Measurements from ENCODE around the gene YWHAG. TPM values are rescaled to one million over a fixed set of nuclear protein-coding genes. Genes with fewer than 3 reads are reported as not detected.
A peak's percentile ranks its signal among the peaks of the same experiment; 100 is the strongest.

YWHAG gene
- total and polyA plus RNA-seq, 2 of the 13 experiments (the other 11 are each of a cell fraction or from before 2014, with no cell fraction given): 36.9 to 67.5 TPM

DNA sequence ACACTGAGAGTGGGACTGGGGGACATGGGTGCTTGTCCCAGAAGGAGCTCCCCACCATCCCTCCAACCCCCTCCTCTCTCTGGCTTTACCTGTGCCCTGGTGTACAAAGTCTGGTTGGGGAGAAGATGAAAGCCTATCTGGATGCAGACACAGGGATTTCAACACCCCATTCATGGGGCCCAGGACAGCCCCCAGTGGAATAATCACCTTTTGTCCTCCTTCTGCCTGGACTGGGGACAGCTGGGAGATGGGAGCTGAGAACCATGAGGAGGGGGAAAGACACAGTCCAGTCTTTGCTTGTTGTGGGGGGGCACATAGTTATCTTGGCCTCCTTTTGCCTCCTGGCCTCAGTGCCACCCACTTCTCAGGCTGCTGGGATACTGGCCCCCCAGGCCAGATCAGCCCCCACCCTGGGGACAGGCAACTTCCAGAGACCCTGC is 49.4 kb upstream of the YWHAG start:
- peak overlapping the region; percentile 81 for H3K4me2 ChIP-seq (ENCODE audit: low read depth, low read length)
- no peaks in the 10 kb centered on the region for H4K20me1 ChIP-seq (ENCODE audit: insufficient read depth, low read length)
- H3K9ac ChIP-seq (ENCODE audit: insufficient read depth, low read depth, low read length): peak overlapping the region; percentile 65
- FAIRE-seq (peak; percentile 75), ATAC-seq (peak; percentile 71), DNase-seq (ENCODE audit: low spot score) (peak; percentile 79)
- in situ Hi-C loops (cut with HindIII; ENCODE audit: extremely low pct_ligation_motif_present, low pct_unique_long_range_greater_than_20kb) (no loop called here), intact Hi-C loops (cut with micrococcal nuclease; ENCODE audit: unreplicated experiment) (no loop called here)
- peak overlapping the region; percentile 66 for H3K27ac ChIP-seq (ENCODE audit: extremely low read length, insufficient read depth, low read length)
- no peaks in the 10 kb centered on the region for H3K36me3 ChIP-seq (replicated peaks in 1 of 2; ENCODE audit: control insufficient read depth in 1 of 2, insufficient read depth in 2 of 2, low read length in 2 of 2)
- H3K27me3 ChIP-seq (ENCODE audit: control insufficient read depth in 1 of 2, insufficient read depth in 2 of 2, low read length in 2 of 2): no peaks in the 10 kb centered on the region
- BruUV-seq (replicated peaks): TSS peak; percentile 79
- POLR2A ChIA-PET: interaction anchor here (0.8 to 2.9 kb wide), 8 partner anchors 11 to 116 kb away, joined by 3 to 25 read pairs (median 7); partner anchors contain the start of gene YWHAG
- peak overlapping the region; percentile 62 to 77 (median 64) for H3K4me3 ChIP-seq (replicated peaks in 1 of 3; ENCODE audit: insufficient read depth in 1 of 3, low read depth in 2 of 3, low read length in 3 of 3)
- H2AFZ ChIP-seq (ENCODE audit: low read length): no peak overlapping the region
- CTCF ChIA-PET (ENCODE audit: low intra/inter-chr PET ratio, low total read pairs): no interaction called here
- peaks cover 6% of the 10 kb centered on the region for H3K79me2 ChIP-seq (ENCODE audit: insufficient read depth, low read length)
- no peaks in the 10 kb centered on the region for H3K9me3 ChIP-seq (ENCODE audit: low read length)
- H3K4me1 ChIP-seq (ENCODE audit: insufficient read depth, low read length): peaks cover 52% of the 10 kb centered on the region
- TF ChIP-seq ZBTB3 (CRISPR knock-in tag; IDR thresholded peaks at IDR 0.05; ENCODE audit: borderline replicate concordance, low read depth): 0 out of 2 replicates have a peak, but pooled peaks have one; percentile 2
- TF ChIP-seq GFI1 (CRISPR knock-in tag; IDR thresholded peaks at IDR 0.05; ENCODE audit: borderline replicate concordance): no peak
- TF ChIP-seq ZNF292 (CRISPR knock-in tag; IDR thresholded peaks at IDR 0.05; ENCODE audit: borderline replicate concordance, low read depth): 0 out of 2 replicates have a peak, but pooled peaks have one; percentile 31
- no peak for TF ChIP-seq LCORL (IDR thresholded peaks at IDR 0.05)
- TF ChIP-seq LCORL (CRISPR knock-in tag; IDR thresholded peaks at IDR 0.05): peak; percentile 71
- peak; percentile 28; the same call in 1 of the 2 replicates for TF ChIP-seq POLR2G (IDR thresholded peaks at IDR 0.05; ENCODE audit: low read depth, low read length)
- peak; percentile 27; the same call in 1 of the 2 replicates for TF ChIP-seq TCF7L2 (IDR thresholded peaks at IDR 0.05; ENCODE audit: low read depth, low read length)
- TF ChIP-seq, protein P1, sequence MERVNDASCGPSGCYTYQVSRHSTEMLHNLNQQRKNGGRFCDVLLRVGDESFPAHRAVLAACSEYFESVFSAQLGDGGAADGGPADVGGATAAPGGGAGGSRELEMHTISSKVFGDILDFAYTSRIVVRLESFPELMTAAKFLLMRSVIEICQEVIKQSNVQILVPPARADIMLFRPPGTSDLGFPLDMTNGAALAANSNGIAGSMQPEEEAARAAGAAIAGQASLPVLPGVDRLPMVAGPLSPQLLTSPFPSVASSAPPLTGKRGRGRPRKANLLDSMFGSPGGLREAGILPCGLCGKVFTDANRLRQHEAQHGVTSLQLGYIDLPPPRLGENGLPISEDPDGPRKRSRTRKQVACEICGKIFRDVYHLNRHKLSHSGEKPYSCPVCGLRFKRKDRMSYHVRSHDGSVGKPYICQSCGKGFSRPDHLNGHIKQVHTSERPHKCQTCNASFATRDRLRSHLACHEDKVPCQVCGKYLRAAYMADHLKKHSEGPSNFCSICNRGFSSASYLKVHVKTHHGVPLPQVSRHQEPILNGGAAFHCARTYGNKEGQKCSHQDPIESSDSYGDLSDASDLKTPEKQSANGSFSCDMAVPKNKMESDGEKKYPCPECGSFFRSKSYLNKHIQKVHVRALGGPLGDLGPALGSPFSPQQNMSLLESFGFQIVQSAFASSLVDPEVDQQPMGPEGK (CRISPR knock-in tag; IDR thresholded peaks at IDR 0.05): peak; percentile 95
- TF ChIP-seq, protein P2, sequence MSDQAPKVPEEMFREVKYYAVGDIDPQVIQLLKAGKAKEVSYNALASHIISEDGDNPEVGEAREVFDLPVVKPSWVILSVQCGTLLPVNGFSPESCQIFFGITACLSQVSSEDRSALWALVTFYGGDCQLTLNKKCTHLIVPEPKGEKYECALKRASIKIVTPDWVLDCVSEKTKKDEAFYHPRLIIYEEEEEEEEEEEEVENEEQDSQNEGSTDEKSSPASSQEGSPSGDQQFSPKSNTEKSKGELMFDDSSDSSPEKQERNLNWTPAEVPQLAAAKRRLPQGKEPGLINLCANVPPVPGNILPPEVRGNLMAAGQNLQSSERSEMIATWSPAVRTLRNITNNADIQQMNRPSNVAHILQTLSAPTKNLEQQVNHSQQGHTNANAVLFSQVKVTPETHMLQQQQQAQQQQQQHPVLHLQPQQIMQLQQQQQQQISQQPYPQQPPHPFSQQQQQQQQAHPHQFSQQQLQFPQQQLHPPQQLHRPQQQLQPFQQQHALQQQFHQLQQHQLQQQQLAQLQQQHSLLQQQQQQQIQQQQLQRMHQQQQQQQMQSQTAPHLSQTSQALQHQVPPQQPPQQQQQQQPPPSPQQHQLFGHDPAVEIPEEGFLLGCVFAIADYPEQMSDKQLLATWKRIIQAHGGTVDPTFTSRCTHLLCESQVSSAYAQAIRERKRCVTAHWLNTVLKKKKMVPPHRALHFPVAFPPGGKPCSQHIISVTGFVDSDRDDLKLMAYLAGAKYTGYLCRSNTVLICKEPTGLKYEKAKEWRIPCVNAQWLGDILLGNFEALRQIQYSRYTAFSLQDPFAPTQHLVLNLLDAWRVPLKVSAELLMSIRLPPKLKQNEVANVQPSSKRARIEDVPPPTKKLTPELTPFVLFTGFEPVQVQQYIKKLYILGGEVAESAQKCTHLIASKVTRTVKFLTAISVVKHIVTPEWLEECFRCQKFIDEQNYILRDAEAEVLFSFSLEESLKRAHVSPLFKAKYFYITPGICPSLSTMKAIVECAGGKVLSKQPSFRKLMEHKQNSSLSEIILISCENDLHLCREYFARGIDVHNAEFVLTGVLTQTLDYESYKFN (CRISPR knock-in tag; conservative IDR thresholded peaks at IDR 0.05): peak; percentile 67
- TF ChIP-seq ELF3 (CRISPR knock-in tag; IDR thresholded peaks at IDR 0.05): no peak
- peak; percentile 29; the same call in 1 of the 2 replicates for TF ChIP-seq RXRB (CRISPR knock-in tag; IDR thresholded peaks at IDR 0.05; ENCODE audit: borderline replicate concordance)
- TF ChIP-seq RBFOX2 (IDR thresholded peaks at IDR 0.05; ENCODE audit: low read depth, low read length): peak; percentile 40; the same call in 1 of the 2 replicates
- peak; percentile 20; the same call in 1 of the 2 replicates for TF ChIP-seq TRIM24 (CRISPR knock-in tag; IDR thresholded peaks at IDR 0.05)
- TF ChIP-seq NONO (IDR thresholded peaks at IDR 0.05): no peak
- peak; percentile 34; the same call in 1 of the 2 replicates for TF ChIP-seq NONO (CRISPR knock-in tag; conservative IDR thresholded peaks at IDR 0.05)
- 0 out of 2 replicates have a peak, but pooled peaks have one; percentile 10 for TF ChIP-seq REPIN1 (CRISPR knock-in tag; IDR thresholded peaks at IDR 0.05; ENCODE audit: borderline replicate concordance, low read depth)
- TF ChIP-seq KDM5B (CRISPR knock-in tag; IDR thresholded peaks at IDR 0.05; ENCODE audit: borderline replicate concordance): 0 out of 2 replicates have a peak, but pooled peaks have one; percentile 47
